C4-2B (cell line): ENCODE data around the gene LDB3.
A peak's percentile ranks its signal among the peaks of the same experiment; 100 is the strongest.

ENCODE experiments used
- CTCF ChIP-seq: fragments of 450-650 bp; conservative IDR thresholded peaks from 2 replicates; pipeline ENCODE4 v1.5.1; 2017; ENCODE audit warnings: mild to moderate bottlenecking
- ZFX ChIP-seq: fragments of 450-650 bp; IDR thresholded peaks from 2 replicates; pipeline ENCODE4 v1.6.1; 2017

- TF ChIP-seq CTCF (0 out of 2 replicates have a peak, but pooled peaks have one; percentile 5), ZFX (no peak)
Measured at GRCh38 chr10:86642021-86642420, 26.3 kb upstream of the LDB3 start.
